Head of caudate nucleus (tissue), 42 donors: Measurements from ENCODE around the gene VSTM1.
"Not testable (repeated sequence)": the region's sequence is repeated elsewhere in the genome, so short reads cannot be mapped to it uniquely, and the experiment has no call there.

ENCODE experiments used
- DNase-seq, 42 donors: peaks; one replicate each; pipeline versions ENCODE4 v3.0.0 to v3.0.0-alpha.2; 2020 to 2021; ENCODE audit warnings: mixed read lengths in 7 of 42
- intact Hi-C: fragments of 100-400 bp; cut with DNase I; formaldehyde crosslinking; loops from one replicate; pipeline ENCODE4 v1.15.0; 2022

VSTM1 gene, protein sequence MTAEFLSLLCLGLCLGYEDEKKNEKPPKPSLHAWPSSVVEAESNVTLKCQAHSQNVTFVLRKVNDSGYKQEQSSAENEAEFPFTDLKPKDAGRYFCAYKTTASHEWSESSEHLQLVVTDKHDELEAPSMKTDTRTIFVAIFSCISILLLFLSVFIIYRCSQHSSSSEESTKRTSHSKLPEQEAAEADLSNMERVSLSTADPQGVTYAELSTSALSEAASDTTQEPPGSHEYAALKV

DNA sequence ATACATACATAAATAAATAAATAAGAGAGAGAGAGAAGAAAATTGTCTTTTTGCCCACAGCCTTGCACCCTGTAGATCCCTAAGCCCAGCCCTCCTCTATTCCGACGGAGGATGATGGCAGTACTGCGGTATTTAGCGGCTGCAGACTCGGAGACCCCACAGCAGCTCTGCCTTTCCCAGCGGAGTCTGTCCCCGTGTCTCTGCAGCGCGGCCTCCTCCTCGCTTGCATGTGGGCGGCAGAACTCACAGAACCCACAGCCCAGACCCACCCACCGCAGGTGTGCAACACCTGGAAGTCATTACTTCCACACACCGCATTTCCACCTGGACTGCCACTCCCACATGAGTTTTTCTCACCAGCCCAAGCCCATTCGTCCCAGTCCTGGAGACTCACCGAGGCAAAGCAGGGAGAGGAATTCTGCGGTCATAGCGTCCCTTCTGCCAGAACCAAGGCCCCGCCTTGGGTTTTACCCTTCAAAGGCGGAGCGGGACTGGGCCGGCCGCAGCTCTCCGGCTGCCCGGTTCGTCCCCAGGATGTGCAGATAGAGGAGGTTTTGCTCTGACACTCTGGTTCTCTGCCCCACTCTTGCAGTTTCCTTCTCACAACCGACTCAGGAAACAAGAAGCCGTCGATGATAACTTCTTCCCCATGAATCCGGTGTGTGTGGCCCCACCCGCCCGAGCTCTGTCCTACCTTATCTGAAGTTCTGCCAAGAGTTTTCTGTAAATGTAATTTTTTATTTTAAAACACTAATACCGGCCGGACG is at the start of gene VSTM1:
Gene VSTM1, minus strand, starts transcription at position 548 of the 767 bp plus-strand sequence. Its CDS starts 120 bp downstream, at position 428.
- intact Hi-C loops, result no loop called here
- DNase-seq, result no peak

DNA sequence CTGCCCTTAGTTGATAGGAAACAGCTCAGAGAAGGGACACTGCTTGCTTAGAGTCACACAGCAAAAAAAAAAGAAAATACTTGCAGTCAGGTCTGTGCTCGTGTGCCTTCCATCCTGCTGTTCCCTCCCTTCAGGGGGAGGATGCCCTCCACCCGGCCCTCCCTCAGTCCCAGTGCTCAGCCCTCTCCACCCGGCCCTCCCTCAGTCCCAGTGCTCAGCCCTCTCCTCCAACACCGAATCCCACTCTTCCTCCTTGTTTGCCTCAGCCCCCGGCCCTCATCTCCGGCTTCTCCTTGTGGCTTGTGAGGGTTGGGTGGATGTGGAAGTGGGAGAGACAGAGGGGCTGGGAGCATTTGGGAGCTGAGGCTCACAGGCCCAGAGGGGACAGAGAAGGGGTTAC is 46.0 kb upstream of the VSTM1 start:
- intact Hi-C loops, result no loop called here
- peak in 2 of 42 donors; percentile 25 to 33 for DNase-seq

DNA sequence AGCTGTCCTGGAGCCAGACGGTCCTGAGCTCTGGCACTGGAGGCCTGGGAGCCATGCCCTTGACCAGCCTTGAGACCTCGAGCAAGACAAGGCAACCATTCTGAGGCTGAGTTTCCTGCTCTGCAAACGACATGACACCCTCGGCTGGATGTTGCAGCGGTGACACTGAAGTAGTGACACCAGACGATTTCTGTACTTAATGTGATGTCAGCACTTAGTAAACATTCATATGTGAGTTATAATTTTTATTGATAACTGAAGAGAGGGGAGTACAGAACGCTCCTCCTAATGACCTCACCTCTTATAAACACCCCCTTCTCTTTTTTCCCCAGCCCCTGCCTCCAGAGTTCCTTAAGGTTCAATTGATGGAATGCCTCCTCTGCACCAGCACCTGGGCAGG is 44.8 kb upstream of the VSTM1 start:
- DNase-seq, result no peak
- intact Hi-C loops, result no loop called here

DNA sequence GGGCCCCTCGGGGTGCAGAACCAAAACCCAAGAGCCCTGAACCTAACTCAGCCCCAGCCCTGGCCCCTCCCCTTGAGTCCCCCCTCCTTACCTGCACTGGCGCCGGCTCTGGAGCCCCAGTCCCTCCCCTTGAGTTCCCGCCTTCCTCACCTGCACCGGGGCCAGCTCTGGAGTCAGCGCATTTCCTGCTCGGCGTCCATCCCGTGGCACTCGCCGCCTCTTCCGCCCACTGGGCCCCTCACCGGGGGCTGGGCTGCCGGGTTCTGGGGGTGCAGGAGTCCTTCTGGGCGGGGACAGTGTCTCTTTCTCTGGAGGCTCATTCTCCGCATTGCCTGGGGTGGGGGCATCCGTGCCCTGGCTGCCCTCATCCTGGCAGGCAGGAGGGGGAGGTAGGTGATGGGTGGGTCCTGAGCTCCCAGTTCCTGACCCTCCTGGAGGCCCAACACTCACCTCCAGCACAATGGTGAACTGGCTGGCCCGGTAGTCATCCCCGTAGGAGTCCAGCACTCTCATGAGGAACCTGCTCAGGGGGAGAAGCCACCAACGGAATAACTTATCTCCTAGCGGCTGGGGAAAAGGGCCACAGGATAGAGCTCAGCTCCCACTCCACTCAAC is 44.3 kb upstream of the VSTM1 start:
- DNase-seq, result no peak

DNA sequence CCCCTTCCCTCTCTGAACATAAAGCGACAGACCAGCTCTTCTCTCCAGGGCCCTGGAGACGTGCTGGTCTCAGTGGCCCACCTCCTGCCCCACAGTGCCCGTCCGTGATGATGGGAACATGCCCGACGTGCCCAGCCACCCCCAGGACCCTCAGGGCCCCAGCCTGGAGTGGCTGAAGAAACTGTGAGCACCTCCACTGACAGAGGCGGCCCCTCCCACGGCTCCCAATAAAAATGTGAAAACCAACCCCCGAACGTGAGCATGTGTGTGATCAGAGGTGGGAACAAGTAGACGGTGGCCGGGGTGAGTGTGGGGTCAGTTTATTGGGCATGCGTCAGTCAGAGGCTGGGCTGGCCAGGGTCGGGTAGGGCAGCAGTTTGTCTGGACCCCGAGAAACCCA is 43.0 kb upstream of the VSTM1 start:
- DNase-seq, result peak in 2 of 42 donors; percentile 9 to 17
- intact Hi-C loops, result no loop called here

More for the DNA sequence above, 44.3 kb upstream of the VSTM1 start:
- intact Hi-C loops, result no loop called here

DNA sequence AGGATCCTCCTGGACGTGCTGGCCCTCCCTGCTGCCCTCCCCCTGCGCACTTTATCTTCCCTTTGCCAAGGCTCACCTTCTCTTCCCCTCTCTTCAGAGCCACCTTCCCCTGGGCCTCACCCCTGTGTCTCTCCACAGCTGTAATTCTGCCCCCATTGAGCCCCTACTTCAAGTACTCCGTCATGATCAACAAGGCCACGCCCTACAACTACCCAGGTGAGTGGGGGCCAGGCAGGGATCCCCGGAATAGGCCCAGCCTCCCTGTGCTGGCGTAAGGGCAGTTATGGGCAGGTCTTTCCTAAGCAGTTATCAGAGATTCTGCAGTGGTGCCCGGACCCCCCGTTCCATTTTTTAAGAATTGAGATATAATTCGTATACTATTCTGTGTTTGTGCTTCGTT is 42.1 kb upstream of the VSTM1 start:
- intact Hi-C loops, result no loop called here
- peak in 1 of 42 donors; percentile 6 for DNase-seq

DNA sequence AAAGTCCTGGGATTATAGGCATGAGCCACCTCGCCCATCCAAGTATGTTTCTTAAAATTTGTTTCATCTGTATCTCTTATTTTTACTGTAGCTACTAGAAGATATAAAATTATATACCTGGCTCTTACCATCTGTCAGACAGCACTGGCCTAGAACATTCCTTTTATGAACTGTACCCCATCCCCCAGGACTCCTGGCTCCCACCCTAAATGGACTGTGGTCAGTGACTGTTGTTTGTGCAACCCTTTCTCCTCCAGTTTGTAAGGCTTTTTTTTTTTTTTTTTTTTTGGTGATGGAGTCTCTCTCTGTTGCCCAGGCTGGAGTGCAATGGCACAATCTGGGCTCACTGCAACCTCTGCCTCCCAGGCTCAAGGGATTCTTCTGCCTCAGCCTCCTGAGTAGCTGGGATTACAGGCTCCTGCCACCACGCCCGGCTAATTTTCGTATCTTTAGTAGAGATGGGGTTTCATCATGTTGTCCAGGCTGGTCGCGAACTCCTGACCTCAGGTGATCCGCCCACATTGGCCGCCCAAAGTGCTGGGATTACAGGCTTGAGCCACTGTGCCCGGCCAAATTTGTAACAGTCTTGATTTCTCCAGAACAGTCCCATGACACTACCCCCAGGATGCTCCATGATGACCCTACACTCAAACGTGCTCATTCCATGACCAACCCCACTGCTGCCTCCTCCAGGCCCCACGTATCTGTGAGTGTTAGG is 41.5 kb upstream of the VSTM1 start:
- intact Hi-C loops, result no loop called here
- DNase-seq, result peak in 2 of 42 donors; percentile 21 to 22

DNA sequence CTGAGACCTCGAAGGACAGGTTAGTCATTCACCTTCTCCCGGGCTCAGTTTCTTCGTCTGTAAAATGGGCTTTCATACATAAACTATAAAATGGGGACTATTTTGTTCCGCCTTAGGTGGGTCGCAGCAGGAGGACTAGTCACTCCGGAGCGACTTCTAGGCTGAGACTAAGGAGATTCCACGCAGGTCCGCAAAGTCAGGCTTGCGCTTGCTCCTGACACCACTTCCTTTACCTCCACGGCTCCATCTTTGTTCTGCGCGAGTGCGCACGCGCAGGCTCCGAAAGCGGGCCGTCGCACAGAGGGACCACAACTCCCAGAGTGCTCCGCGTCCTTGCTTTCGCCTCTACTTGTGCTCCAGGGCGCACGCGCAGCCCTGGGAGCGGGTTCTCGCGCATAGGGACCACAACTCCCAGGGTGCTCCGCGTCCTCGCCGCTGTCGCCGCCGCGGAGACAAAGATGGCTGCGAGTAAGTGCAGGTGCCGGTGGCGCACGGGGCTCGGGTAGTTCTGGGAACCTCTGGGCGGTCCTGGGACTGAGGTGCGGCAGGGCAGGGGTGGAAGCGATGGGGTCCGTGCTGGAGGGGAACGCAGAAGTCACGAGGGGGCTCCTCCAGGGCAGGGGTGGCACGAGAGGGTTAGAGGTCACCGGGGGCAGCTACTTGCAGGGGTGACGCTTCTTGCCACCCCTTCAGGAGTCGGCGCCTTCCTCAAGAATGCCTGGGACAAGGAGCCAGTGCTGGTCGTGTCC is 38.9 kb upstream of the VSTM1 start, which contains the start of gene NDUFA3:
Gene NDUFA3, plus strand, starts transcription at position 435 of the 749 bp plus-strand sequence. Its CDS starts 24 bp downstream, at position 459.
- intact Hi-C loops, result loop anchor here (1.0 kb wide), 1 partner anchor 13 kb away; the partner anchor contains the start of genes PRPF31 and TFPT
- peak; percentile 95 to 99 (median 98) for DNase-seq

DNA sequence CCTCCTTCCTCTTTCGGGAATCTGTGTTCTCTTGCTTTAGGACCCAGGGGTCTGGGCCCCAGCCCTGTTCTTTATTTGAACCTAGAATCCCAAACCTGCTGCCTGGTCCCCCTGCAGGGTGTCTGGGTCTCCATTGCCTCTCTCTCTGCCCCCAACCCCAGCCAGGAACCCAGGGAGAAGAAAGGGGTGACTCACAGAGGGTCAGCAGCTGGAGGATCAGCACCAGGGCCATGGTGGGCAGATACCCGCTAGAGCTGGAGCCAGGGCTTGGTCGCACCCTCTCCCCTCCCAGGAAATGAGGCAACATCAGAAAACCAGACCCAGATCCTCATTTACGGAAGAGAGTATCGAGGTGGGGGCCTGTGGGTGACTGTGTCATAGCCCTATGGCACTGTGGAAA is 36.9 kb upstream of the VSTM1 start, which contains the start of gene OSCAR:
Gene OSCAR, minus strand, starts transcription at position 243 of the 400 bp plus-strand sequence. Its CDS starts 11 bp downstream, at position 232.
- intact Hi-C loops, result no loop called here
- peak in 14 of 42 donors; percentile 20 to 69 (median 34) for DNase-seq

DNA sequence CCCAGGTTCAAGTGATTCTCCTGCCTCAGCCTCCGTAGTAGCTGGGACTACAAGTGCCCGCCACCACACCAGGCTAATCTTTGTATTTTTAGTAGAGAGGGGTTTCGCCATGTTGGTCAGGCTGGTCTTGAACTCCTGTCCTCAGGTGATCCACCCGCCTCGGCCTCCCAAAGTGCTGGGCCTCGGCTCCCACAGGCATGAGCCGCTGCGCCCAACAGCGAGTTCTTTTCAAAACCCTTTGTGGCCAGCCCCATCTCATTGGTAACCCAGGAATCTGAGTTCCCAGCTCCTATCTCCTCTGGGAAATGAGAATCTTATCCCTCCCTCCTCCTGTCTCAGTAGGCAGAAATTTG is 36.2 kb upstream of the VSTM1 start:
- DNase-seq, intact Hi-C loops: not testable (repeated sequence)

DNA sequence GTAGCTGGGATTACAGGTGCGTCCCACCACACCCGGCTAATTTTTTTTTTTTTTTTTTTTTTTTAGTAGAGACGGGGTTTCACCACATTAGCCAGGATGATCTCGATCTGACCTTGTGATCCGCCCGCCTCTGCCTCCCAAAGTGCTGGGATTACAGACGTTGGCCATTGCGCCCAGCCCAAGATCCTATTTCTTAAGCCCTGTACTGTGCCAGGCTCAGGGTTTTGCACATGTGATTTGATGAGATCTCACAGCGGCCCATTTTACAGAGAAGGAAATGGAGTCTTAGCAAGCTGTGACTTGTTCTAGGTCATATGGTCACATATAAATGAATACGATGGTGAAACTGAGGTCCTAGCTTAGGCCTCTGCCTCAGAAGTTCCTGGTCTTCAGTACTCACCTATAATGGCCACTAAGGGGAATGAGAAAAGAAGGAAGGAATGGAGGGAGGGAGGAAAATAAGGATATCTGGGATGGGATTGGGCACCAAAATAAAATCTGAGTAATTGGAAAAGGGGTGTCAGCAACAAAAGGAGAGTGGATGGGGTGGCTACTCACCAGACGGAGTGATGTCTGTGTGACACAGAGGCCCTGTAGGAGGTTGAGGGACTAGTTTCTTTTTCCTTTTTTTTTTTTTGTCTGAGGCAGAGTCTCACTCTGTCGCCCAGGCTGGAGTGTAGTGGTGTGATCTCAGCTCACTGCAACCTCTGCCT is 35.6 kb upstream of the VSTM1 start:
- intact Hi-C loops, result no loop called here
- no peak for DNase-seq

DNA sequence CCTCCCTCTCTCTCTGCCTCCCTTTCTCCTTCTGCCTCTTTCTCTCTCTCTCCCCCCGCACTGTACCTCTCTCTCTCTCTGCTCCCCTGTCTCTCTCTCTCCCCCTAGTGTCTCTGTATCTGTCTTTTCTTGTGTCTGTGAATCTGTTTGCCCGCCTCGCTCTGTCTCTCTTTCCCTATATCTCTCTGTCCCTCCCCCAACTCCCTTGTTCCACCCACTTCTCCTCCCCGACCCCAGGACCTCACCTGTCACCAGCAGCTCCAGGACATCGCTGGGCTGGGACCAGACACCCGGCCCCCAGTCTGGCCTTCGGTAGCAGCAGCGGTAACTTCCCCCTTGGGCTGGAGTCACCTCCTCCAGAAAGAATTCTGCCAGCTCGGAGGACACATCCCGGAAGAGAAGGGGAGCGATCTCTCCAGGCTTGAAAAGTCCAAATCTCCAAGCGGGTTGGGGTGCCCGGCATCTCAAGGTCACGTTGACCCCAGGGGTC is 33.0 kb upstream of the VSTM1 start:
- DNase-seq, result peak in 2 of 42 donors; percentile 5 to 42
- intact Hi-C loops, result no loop called here

DNA sequence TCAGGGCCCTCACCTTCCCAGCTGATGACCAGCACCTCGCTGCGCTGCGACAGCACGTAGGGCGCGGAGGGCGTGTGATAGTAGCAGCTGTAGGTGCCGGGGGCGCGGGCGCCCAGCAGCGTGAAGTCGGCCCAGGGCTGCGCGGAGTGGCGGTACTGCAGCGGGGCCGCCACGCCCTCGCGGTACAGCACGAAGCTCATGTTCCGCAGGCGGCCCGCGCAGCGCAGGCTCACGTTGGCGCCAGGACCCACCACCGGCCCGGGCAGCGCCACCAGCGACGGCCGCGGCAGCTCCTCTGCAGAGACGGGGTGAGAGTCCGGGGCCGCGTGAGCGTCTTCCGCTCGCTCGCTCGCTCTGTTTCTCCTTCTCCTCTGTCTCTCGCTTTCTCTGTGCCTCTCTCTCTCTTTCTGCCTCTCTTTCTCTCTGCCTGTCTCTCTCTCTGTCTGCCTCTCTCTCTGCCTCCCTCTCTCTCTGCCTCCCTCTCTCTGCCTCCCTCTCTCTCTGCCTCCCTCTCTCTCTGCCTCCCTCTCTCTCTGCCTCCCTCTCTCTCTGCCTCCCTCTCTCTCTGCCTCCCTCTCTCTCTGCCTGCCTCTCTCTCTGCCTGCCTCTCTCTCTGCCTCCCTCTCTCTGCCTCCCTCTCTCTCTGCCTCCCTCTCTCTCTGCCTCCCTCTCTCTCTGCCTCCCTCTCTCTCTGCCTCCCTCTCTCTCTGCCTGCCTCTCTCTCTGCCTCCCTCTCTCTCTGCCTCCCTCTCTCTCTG is 32.3 kb upstream of the VSTM1 start:
- intact Hi-C loops, result not testable (repeated sequence)

DNA sequence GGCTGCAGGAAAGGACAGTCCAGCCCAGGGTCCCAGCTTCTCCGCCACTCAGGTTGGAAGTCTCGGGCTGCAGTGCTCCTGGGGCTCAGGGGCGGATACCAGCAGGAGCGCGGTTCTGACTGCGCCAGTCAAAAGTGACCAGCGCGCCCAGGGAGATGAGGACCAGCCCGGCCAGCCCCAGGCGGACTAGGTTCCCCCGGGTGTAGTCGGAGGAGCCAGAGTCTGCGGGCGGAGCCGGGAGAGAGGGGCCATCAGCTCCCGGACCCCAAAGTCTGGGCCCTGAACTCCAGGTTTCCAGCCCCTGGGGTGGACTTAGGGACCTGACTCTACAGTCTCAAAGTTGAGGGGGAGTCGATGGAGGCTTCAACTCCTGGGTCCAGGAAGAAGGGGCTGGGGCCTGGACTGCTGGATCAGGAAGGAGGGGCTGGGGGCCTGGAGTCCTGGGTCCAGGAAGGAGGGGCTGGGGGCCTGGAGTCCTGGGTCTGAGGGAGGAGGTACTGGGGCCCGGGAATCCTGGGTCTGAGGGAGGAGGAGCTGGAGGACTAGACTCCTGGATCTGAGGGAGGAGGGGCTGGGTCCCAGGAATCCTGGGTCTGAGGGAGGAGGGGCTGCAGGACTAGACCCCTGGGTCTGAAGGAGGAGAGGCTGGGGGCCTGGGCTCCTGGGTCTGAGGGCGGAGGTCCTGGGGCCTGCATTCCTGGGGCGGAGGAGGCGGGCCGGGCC is 31.6 kb upstream of the VSTM1 start:
- DNase-seq, result no peak
- intact Hi-C loops, result no loop called here

More for the DNA sequence above, 32.3 kb upstream of the VSTM1 start:
- peak in 15 of 42 donors; percentile 3 to 57 (median 30) for DNase-seq

DNA sequence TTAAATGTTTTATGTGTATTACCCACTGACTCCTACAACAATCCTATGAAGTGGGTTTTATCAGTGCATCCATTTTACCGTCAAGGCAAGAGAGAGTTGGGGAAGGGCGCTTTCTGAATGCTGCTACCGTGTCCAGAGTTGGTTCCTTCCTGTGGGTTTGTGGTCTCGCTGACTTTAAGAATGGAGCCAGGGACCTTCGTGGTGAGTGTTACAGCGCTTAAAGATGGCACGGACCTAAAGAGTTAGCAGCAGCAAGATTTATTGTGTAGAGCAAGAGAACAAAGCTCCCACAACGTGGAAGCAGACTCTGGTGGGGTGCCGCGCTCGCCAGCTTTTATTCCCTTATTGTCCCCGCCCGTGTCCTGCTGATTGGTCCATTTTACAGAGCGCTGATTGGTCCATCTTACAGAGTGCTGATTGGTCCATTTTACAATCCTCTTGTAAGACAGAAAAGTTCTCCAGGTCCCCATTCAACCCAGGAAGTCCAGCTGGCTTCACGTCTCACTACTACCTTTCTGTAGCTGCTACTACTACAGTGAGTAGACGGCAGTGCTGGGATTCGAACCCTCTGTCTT is 30.8 kb upstream of the VSTM1 start:
- no peak for DNase-seq
- intact Hi-C loops, result no loop called here

DNA sequence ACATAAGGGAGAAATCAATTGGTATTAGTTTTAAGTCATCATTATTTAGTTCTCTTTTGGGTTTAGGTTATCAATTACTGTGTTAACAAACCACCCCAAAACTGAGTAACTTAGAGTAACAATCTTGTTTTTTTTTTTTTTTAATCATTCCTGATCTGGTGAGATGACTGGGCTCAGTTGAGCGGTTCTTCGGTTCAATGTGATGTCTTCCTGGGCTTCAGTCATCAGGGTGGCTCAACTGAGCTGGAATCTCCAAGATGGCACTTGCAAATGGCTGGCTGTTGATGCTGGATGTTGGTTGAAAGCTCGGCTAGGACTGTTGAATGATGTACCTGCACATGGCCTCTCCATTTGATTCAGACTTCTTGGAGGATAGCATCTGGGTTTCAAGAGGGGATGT is 20.7 kb upstream of the VSTM1 start:
- no peak for DNase-seq
- intact Hi-C loops, result no loop called here
